Keratinocyte (primary cell): ENCODE data around the gene CLSTN2.

Experiments
- CTCF ChIP-seq, 3 experiments: IDR thresholded peaks in 1 of 3; conservative IDR thresholded peaks in 1 of 3; optimal IDR thresholded peaks in 1 of 3; 2 replicates in 2 of 3; 3 replicates in 1 of 3; pipeline versions ENCODE3 to v1.5.1; 2011; ENCODE audit warnings: low read length in 3 of 3, mild to moderate bottlenecking in 3 of 3, moderate library complexity in 2 of 3, control low read depth in 1 of 3, inconsistent platforms in 1 of 3; ENCODE audit not compliant: insufficient read depth in 2 of 3; ENCODE audit errors: extremely low read depth in 1 of 3
- EZH2 ChIP-seq: IDR thresholded peaks from one replicate; pipeline ENCODE4 v1.6.1; 2012; ENCODE audit warnings: inconsistent platforms, mild to moderate bottlenecking, low read length, moderate library complexity

- TF ChIP-seq CTCF (optimal IDR thresholded peaks at IDR 0.05 in 1 of 3, IDR thresholded peaks at IDR 0.05 in 1 of 3, conservative IDR thresholded peaks at IDR 0.05 in 1 of 3; ENCODE audit: extremely low read depth in 1 of 3, insufficient read depth in 2 of 3, low read length in 3 of 3) (no peak), EZH2 (no peak)
Observed at GRCh38 chr3:140091143-140091542, 156.2 kb downstream of the CLSTN2 start.
